Vagina (tissue), 2 donors: ENCODE results near the gene CHMP6.

Experiments
- POLR2A ChIP-seq, 2 donors: fragments of 450-650 bp; IDR thresholded peaks; one replicate each; pipeline ENCODE4 v1.6.1; 2017; ENCODE audit warnings: antibody characterized with exemption in 2 of 2, mild to moderate bottlenecking in 2 of 2, moderate library complexity in 2 of 2
- POLR2AphosphoS5 ChIP-seq, 2 donors: sonication (generic); formaldehyde crosslinking; IDR thresholded peaks; one replicate each; pipeline ENCODE4 v1.9.0; 2017; ENCODE audit warnings: antibody characterized with exemption in 2 of 2, mild to moderate bottlenecking in 2 of 2, low read depth in 1 of 2; ENCODE audit not compliant: insufficient read depth in 1 of 2
- TF ChIP-seq, protein P1 (sequence below), 3 experiments: fragments of 450-650 bp in 2 of 3; fragments of 200-600 bp in 1 of 3; sonication (generic) in 1 of 3; IDR thresholded peaks; one replicate each; pipeline ENCODE4 v1.5.1; 2017 to 2019; ENCODE audit warnings: antibody characterized with exemption in 3 of 3, mild to moderate bottlenecking in 2 of 3, moderate library complexity in 2 of 3

DNA sequence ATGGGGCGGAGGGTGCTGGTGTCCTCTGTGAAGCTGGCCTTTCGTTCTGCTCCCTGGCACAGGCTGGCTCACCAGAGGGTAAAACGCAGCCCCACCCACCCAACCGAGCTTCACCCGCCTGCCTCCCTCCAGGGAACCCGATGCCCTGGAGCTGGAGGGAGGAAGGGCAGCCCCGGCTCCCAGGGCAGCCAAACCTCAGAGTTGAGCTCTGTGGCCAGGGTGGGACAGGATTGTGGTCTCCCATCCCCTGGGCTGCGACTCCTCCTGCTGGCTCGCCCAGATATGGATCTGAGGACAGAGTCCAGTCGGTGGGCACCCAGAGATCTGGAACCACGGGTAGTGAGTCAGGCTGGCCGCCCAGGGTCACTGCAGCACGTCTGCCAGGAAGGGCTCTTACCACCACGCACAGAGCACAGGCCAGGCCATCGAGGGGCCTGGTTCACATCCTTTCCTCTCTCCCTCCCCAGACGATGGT lies 42.6 kb upstream of the CHMP6 start:
- TF ChIP-seq POLR2AphosphoS5 (IDR thresholded peaks at IDR 0.05; ENCODE audit: insufficient read depth in 1 of 2, low read depth in 1 of 2) (no peak), POLR2A (IDR thresholded peaks at IDR 0.05) (no peak)
- TF ChIP-seq, protein P1, sequence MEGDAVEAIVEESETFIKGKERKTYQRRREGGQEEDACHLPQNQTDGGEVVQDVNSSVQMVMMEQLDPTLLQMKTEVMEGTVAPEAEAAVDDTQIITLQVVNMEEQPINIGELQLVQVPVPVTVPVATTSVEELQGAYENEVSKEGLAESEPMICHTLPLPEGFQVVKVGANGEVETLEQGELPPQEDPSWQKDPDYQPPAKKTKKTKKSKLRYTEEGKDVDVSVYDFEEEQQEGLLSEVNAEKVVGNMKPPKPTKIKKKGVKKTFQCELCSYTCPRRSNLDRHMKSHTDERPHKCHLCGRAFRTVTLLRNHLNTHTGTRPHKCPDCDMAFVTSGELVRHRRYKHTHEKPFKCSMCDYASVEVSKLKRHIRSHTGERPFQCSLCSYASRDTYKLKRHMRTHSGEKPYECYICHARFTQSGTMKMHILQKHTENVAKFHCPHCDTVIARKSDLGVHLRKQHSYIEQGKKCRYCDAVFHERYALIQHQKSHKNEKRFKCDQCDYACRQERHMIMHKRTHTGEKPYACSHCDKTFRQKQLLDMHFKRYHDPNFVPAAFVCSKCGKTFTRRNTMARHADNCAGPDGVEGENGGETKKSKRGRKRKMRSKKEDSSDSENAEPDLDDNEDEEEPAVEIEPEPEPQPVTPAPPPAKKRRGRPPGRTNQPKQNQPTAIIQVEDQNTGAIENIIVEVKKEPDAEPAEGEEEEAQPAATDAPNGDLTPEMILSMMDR (IDR thresholded peaks at IDR 0.05), result no peak
